Esophagus squamous epithelium (tissue), 4 donors: ENCODE results near the gene HEXIM1.

Source experiments
- CTCF ChIP-seq, 6 experiments: fragments of 450-650 bp in 4 of 6; fragments of 200-600 bp in 2 of 6; sonication (generic) in 2 of 6; IDR thresholded peaks; one replicate each; pipeline ENCODE4 v1.5.1; 2016 to 2019; ENCODE audit warnings: antibody characterized with exemption in 6 of 6, mild to moderate bottlenecking in 4 of 6, moderate library complexity in 4 of 6
- POLR2A ChIP-seq, 4 donors: fragments of 450-650 bp; IDR thresholded peaks; one replicate each; pipeline ENCODE4 v1.6.1; 2017; ENCODE audit warnings: antibody characterized with exemption in 4 of 4, mild to moderate bottlenecking in 4 of 4, moderate library complexity in 3 of 4

GRCh38 chr17:45197555-45198334 lies 49.5 kb downstream of the HEXIM1 start:
- TF ChIP-seq POLR2A (IDR thresholded peaks at IDR 0.05) (no peak), CTCF (IDR thresholded peaks at IDR 0.05) (peak; percentile 98 to 99 (median 99))
